ENCODE data around the gene FRY. TPM values are rescaled to one million over a fixed set of nuclear protein-coding genes. Genes with fewer than 3 reads are reported as not detected.

Gene FRY
- total and polyA plus RNA-seq, 10 of the 15 experiments (the other 5 are each of a cell fraction or from before 2014, with no cell fraction given) = 0.18 to 1.4 (median 0.30) TPM

DNA sequence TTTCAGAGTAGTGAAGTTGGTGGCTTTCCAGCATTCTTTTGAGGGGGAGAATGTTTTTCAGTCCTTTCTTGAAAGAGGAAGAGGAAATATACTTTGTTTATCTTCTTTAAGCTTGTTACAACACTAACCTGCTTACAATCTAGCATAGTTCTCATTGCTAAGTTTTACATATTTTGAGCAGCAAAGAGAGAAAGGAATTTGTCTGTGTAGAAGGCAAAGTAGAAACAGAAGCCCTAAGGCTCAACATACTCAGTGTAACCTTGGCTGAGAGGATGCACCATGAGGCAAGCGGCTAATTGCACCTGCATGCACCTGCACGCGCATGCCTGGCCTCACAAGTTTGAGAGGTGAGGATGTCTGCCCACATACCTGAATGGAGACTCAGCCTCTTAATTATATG, 2.2 kb downstream of the FRY start:
- SMC1A ChIA-PET (ENCODE audit: uncharacterized antibody, unreplicated experiment) = no interaction called here
- Histone ChIP-seq H3K9ac (ENCODE audit: control insufficient read depth, insufficient read depth, low read length) (no peak overlapping the region), H3K36me3 (ENCODE audit: control insufficient read depth in 2 of 2, insufficient read depth in 2 of 2, low read length in 1 of 2) (no peaks in the 10 kb centered on the region), H3K4me3 (no peak overlapping the region), H4K20me1 (ENCODE audit: control insufficient read depth, insufficient read depth) (no peaks in the 10 kb centered on the region), H3K79me2 (ENCODE audit: control insufficient read depth, insufficient read depth, low read length) (no peaks in the 10 kb centered on the region), H3K27ac (ENCODE audit: control insufficient read depth, insufficient read depth) (no peak overlapping the region), H2AFZ (ENCODE audit: control insufficient read depth, low read depth, low read length) (no peak overlapping the region), H3K4me1 (ENCODE audit: control insufficient read depth, insufficient read depth, low read length) (no peaks in the 10 kb centered on the region), H3K27me3 (replicated peaks in 1 of 2; ENCODE audit: control insufficient read depth in 2 of 2, insufficient read depth in 2 of 2, low read length in 1 of 2) (no peaks in the 10 kb centered on the region), H3K9me3 (replicated peaks; ENCODE audit: control insufficient read depth, insufficient read depth, low read length) (no peaks in the 10 kb centered on the region), H3K4me2 (ENCODE audit: control insufficient read depth, insufficient read depth) (no peak overlapping the region)
- POLR2A ChIA-PET = no interaction called here
- 100% methylated on average over 3 of the region's 3 CpGs for WGBS (ENCODE audit: insufficient coverage, insufficient replicate concordance, low lambda C conversion rate, missing lambda C conversion rate)
- in situ Hi-C loops (cut with MboI) = loop anchor here (5.0 kb wide), 1 partner anchor 279 kb away; no protein-coding TSS in a partner anchor
- FAIRE-seq (no peak), DNase-seq (ENCODE audit: low read depth, low spot score) (no peak), ATAC-seq (no peak)
- intact Hi-C loops (cut with micrococcal nuclease; ENCODE audit: unreplicated experiment) = no loop called here
- TF ChIP-seq HCFC1 (IDR thresholded peaks at IDR 0.05; ENCODE audit: low read length) (no peak), SMAD1 (IDR thresholded peaks at IDR 0.05; ENCODE audit: low read depth, partially characterized antibody) (no peak), SREBF1 (IDR thresholded peaks at IDR 0.05; ENCODE audit: low read length) (no peak), MYC (IDR thresholded peaks at IDR 0.05; ENCODE audit: insufficient read depth, insufficient read length, insufficient replicate concordance, low read length, severe bottlenecking) (no peak), FOXK2 (IDR thresholded peaks at IDR 0.05) (no peak), E4F1 (IDR thresholded peaks at IDR 0.05; ENCODE audit: borderline replicate concordance, partially characterized antibody) (no peak), MXI1 (IDR thresholded peaks at IDR 0.05; ENCODE audit: low read depth, low read length) (no peak), CHD4 (IDR thresholded peaks at IDR 0.05) (no peak), ZZZ3 (IDR thresholded peaks at IDR 0.05; ENCODE audit: control insufficient read depth, insufficient read length, low read depth) (no peak), NR2C2 (IDR thresholded peaks at IDR 0.05; ENCODE audit: borderline replicate concordance, control insufficient read depth, insufficient read length, low read depth) (no peak), HDGF (IDR thresholded peaks at IDR 0.05) (no peak), ZNF274 (IDR thresholded peaks at IDR 0.05; ENCODE audit: insufficient read depth, insufficient read length) (no peak), POLR2AphosphoS2 (IDR thresholded peaks at IDR 0.05; ENCODE audit: low read depth, low read length) (no peak), RAD51 (IDR thresholded peaks at IDR 0.05) (no peak)
- TF ChIP-seq, protein P1, sequence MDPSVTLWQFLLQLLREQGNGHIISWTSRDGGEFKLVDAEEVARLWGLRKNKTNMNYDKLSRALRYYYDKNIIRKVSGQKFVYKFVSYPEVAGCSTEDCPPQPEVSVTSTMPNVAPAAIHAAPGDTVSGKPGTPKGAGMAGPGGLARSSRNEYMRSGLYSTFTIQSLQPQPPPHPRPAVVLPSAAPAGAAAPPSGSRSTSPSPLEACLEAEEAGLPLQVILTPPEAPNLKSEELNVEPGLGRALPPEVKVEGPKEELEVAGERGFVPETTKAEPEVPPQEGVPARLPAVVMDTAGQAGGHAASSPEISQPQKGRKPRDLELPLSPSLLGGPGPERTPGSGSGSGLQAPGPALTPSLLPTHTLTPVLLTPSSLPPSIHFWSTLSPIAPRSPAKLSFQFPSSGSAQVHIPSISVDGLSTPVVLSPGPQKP (IDR thresholded peaks at IDR 0.05; ENCODE audit: low read depth, low read length) = no peak
- RAD21 ChIA-PET (ENCODE audit: unreplicated experiment) = interaction anchor here (0.9 kb wide), 1 partner anchor 124 kb away, joined by 3 read pairs; no protein-coding TSS in a partner anchor
- BruUV-seq (replicated peaks) = no TSS peak
- CTCF ChIA-PET = no interaction called here
